ENCODE results near the gene PRKCSH.

- TF ChIP-seq CTCF (IDR thresholded peaks at IDR 0.05), result no peak
- TF ChIP-seq POLR2A (IDR thresholded peaks at IDR 0.05), result no peak
These were observed 38.3 kb downstream of the PRKCSH start for GRCh38 chr19:11473725-11474124.

Data from right lobe of liver (tissue), 4 donors.